Stimulated activated CD8-positive, alpha-beta memory T cell treated with anti-CD3 and anti-CD28 coated beads, Interleukin-4, amount 100 ng/mL, for 4 hours (primary cell): ENCODE results near the gene MST1.
A peak's percentile ranks its signal among the peaks of the same experiment; 100 is the strongest.

Experiments
- DNase-seq, 2 donors: peaks; one replicate each; pipeline ENCODE4 v3.0.0-alpha.2; 2020; ENCODE audit warnings: low read depth in 2 of 2, low spot score in 1 of 2

The MST1 gene

GRCh38 chr3:49718858-49719213, 29.6 kb upstream of the MST1 start:
- DNase-seq = no peak

GRCh38 chr3:49717959-49718857, 28.9 kb upstream of the MST1 start:
- no peak for DNase-seq

GRCh38 chr3:49717211-49717958, 28.1 kb upstream of the MST1 start:
- no peak for DNase-seq

GRCh38 chr3:49716691-49717210, 27.5 kb upstream of the MST1 start:
- DNase-seq = no peak

- no peak for DNase-seq
Observed at GRCh38 chr3:49716169-49716568, 26.9 kb upstream of the MST1 start.

- no peak for DNase-seq
Observed at GRCh38 chr3:49715611-49716121, 26.4 kb upstream of the MST1 start.

GRCh38 chr3:49714728-49715550, 25.7 kb upstream of the MST1 start:
- DNase-seq = no peak

- DNase-seq = no peak
Observed at GRCh38 chr3:49713336-49714105, 24.2 kb upstream of the MST1 start.

GRCh38 chr3:49712631-49713317, 23.5 kb upstream of the MST1 start:
- DNase-seq = no peak

GRCh38 chr3:49712166-49712565, 22.9 kb upstream of the MST1 start:
- DNase-seq = no peak

- DNase-seq = no peak
Observed at GRCh38 chr3:49711489-49711888, 22.2 kb upstream of the MST1 start.

GRCh38 chr3:49709852-49710251, 20.6 kb upstream of the MST1 start:
- no peak for DNase-seq

- DNase-seq = no peak
Observed at GRCh38 chr3:49707113-49707480, 17.8 kb upstream of the MST1 start.

GRCh38 chr3:49706456-49707112, 17.3 kb upstream of the MST1 start:
- no peak for DNase-seq

GRCh38 chr3:49705390-49705960, 16.2 kb upstream of the MST1 start:
- DNase-seq = no peak

- no peak for DNase-seq
Observed at GRCh38 chr3:49704629-49705028, 15.4 kb upstream of the MST1 start.

GRCh38 chr3:49703956-49704355, 14.7 kb upstream of the MST1 start:
- no peak for DNase-seq

- peak in 1 of 2 donors; percentile 38 for DNase-seq
Observed at GRCh38 chr3:49703443-49703927, 14.2 kb upstream of the MST1 start.

GRCh38 chr3:49702672-49703071, 13.4 kb upstream of the MST1 start:
- DNase-seq = no peak
